ENCODE results near the gene SS18. TPM values are rescaled to one million over a fixed set of nuclear protein-coding genes. Genes with fewer than 3 reads are reported as not detected.

SS18 gene
- total and polyA plus RNA-seq, 2 of the 13 experiments (the other 11 are each of a cell fraction or from before 2014, with no cell fraction given), result 49.2 to 82.7 TPM

- TF ChIP-seq KDM5B (CRISPR knock-in tag; IDR thresholded peaks at IDR 0.05; ENCODE audit: borderline replicate concordance) (peak; percentile 57; the same call in 1 of the 2 replicates), ARNT (IDR thresholded peaks at IDR 0.05) (no peak), MXI1 (IDR thresholded peaks at IDR 0.05; ENCODE audit: borderline replicate concordance, low read depth, low read length) (peak; percentile 65; the same call in 2 of the 3 replicates), PATZ1 (CRISPR knock-in tag; IDR thresholded peaks at IDR 0.05) (peak; percentile 53), ZKSCAN5 (CRISPR knock-in tag; IDR thresholded peaks at IDR 0.05) (peak; percentile 70; the same call in 1 of the 2 replicates), MED1 (CRISPR knock-in tag; IDR thresholded peaks at IDR 0.05) (peak; percentile 9), SP1 (IDR thresholded peaks at IDR 0.05) (no peak), SP1 (CRISPR knock-in tag; IDR thresholded peaks at IDR 0.05) (peak; percentile 31; the same call in 1 of the 2 replicates), FLYWCH1 (CRISPR knock-in tag; IDR thresholded peaks at IDR 0.05) (no peak), CCDC6 (CRISPR knock-in tag; IDR thresholded peaks at IDR 0.05) (0 out of 2 replicates have a peak, but pooled peaks have one; percentile 31), ZFP82 (CRISPR knock-in tag; IDR thresholded peaks at IDR 0.05; ENCODE audit: borderline replicate concordance) (no peak), ATF1 (CRISPR knock-in tag; IDR thresholded peaks at IDR 0.05) (0 out of 2 replicates have a peak, but pooled peaks have one; percentile 34), ZNF724P (CRISPR knock-in tag; IDR thresholded peaks at IDR 0.05; ENCODE audit: borderline replicate concordance) (no peak), ZNF678 (CRISPR knock-in tag; IDR thresholded peaks at IDR 0.05) (0 out of 2 replicates have a peak, but pooled peaks have one; percentile 22), ZNF777 (CRISPR knock-in tag; IDR thresholded peaks at IDR 0.05) (peak; percentile 22; the same call in 1 of the 2 replicates), MED8 (CRISPR knock-in tag; IDR thresholded peaks at IDR 0.05; ENCODE audit: insufficient replicate concordance) (peak; percentile 20)
- TF ChIP-seq, protein P1, sequence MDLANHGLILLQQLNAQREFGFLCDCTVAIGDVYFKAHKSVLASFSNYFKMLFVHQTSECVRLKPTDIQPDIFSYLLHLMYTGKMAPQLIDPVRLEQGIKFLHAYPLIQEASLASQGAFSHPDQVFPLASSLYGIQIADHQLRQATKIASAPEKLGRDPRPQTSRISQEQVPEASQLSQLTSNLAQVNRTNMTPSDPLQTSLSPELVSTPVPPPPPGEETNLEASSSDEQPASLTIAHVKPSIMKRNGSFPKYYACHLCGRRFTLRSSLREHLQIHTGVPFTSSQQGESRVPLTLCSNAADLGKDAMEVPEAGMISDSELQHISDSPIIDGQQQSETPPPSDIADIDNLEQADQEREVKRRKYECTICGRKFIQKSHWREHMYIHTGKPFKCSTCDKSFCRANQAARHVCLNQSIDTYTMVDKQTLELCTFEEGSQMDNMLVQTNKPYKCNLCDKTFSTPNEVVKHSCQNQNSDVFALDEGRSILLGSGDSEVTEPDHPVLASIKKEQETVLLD (CRISPR knock-in tag; IDR thresholded peaks at IDR 0.05; ENCODE audit: low read depth), result 0 out of 2 replicates have a peak, but pooled peaks have one; percentile 44
- TF ChIP-seq, protein P2, sequence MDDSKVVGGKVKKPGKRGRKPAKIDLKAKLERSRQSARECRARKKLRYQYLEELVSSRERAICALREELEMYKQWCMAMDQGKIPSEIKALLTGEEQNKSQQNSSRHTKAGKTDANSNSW (CRISPR knock-in tag; IDR thresholded peaks at IDR 0.05; ENCODE audit: borderline replicate concordance), result 0 out of 2 replicates have a peak, but pooled peaks have one; percentile 54
- TF ChIP-seq, protein P3, sequence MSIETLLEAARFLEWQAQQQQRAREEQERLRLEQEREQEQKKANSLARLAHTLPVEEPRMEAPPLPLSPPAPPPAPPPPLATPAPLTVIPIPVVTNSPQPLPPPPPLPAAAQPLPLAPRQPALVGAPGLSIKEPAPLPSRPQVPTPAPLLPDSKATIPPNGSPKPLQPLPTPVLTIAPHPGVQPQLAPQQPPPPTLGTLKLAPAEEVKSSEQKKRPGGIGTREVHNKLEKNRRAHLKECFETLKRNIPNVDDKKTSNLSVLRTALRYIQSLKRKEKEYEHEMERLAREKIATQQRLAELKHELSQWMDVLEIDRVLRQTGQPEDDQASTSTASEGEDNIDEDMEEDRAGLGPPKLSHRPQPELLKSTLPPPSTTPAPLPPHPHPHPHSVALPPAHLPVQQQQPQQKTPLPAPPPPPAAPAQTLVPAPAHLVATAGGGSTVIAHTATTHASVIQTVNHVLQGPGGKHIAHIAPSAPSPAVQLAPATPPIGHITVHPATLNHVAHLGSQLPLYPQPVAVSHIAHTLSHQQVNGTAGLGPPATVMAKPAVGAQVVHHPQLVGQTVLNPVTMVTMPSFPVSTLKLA (IDR thresholded peaks at IDR 0.05), result no peak
- TF ChIP-seq, protein P4, sequence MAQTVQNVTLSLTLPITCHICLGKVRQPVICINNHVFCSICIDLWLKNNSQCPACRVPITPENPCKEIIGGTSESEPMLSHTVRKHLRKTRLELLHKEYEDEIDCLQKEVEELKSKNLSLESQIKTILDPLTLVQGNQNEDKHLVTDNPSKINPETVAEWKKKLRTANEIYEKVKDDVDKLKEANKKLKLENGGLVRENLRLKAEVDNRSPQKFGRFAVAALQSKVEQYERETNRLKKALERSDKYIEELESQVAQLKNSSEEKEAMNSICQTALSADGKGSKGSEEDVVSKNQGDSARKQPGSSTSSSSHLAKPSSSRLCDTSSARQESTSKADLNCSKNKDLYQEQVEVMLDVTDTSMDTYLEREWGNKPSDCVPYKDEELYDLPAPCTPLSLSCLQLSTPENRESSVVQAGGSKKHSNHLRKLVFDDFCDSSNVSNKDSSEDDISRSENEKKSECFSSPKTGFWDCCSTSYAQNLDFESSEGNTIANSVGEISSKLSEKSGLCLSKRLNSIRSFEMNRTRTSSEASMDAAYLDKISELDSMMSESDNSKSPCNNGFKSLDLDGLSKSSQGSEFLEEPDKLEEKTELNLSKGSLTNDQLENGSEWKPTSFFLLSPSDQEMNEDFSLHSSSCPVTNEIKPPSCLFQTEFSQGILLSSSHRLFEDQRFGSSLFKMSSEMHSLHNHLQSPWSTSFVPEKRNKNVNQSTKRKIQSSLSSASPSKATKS (CRISPR knock-in tag; IDR thresholded peaks at IDR 0.05), result no peak
- TF ChIP-seq, protein P5, sequence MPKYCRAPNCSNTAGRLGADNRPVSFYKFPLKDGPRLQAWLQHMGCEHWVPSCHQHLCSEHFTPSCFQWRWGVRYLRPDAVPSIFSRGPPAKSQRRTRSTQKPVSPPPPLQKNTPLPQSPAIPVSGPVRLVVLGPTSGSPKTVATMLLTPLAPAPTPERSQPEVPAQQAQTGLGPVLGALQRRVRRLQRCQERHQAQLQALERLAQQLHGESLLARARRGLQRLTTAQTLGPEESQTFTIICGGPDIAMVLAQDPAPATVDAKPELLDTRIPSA (CRISPR knock-in tag; IDR thresholded peaks at IDR 0.05; ENCODE audit: borderline replicate concordance), result no peak; the same call in 1 of the 2 replicates
Measured at GRCh38 chr18:26090130-26091046, at the start of gene SS18 (continued).

Data from HepG2 (cell line).